Pancreas (tissue), 10 donors: Measurements from ENCODE around the gene ZFP36L2. TPM values are rescaled to one million over a fixed set of nuclear protein-coding genes. Genes with fewer than 3 reads are reported as not detected.

Source experiments
- ATAC-seq, 4 donors: fragments of 200-7000 bp; cut with Tn5 transposase; one replicate each; pipeline versions ENCODE4 v1.8.0 to v1.9.1; 2020; ENCODE audit warnings: mild to moderate bottlenecking in 4 of 4, moderate library complexity in 4 of 4
- DNase-seq, 6 donors: peaks; one replicate each; pipeline ENCODE4 v3.0.0-alpha.2; 2020
- FAIRE-seq: peaks from 2 replicates; lab custom pipeline; 2012; peaks lifted over from hg19 to GRCh38; lab: Jason Lieb, UNC
- H3K27ac ChIP-seq, 4 donors: fragments of 200-600 bp; sonication (generic); 1 replicate in 3 of 4; 2 replicates in 1 of 4; pipeline versions ENCODE4 v1.5.0 to v1.8.0; 2020
- H3K27me3 ChIP-seq, 4 donors: fragments of 200-600 bp; one replicate each; pipeline ENCODE4 v1.8.0; 2021
- H3K36me3 ChIP-seq, 3 donors: fragments of 200-600 bp; sonication (generic) in 1 of 3; one replicate each; pipeline versions ENCODE4 v1.5.0 to v1.8.0; 2020 to 2021
- H3K4me1 ChIP-seq, 3 donors: fragments of 200-600 bp; one replicate each; pipeline ENCODE4 v1.8.0; 2021
- H3K4me3 ChIP-seq, 4 donors: fragments of 200-600 bp; sonication (generic) in 2 of 4; one replicate each; pipeline versions ENCODE4 v1.5.0 to v1.8.0; 2020 to 2021
- H3K9me3 ChIP-seq, 4 donors: fragments of 200-600 bp; one replicate each; pipeline ENCODE4 v1.8.0; 2021
- WGBS, 2 donors: extraction: QIAGEN DNeasy Blood & Tissue Kit; methylation state at CpG; one replicate each; pipeline ENCODE4 v1.1.7; 2013; 5-methylcytosine and 5-hydroxymethylcytosine counted together
- intact Hi-C, 3 donors: fragments of 100-400 bp; cut with DNase I; formaldehyde crosslinking; loops; one replicate each; pipeline versions ENCODE4 v1.11.1 to v1.14.2; 2022
- polyA plus RNA-seq, 2 donors: library from polyadenylated mRNA; stranded (reverse); fragments of 200-250 nt; gene quantifications; one replicate each; pipeline ENCODE4 v1.2.3, GENCODE V29; 2013
- total RNA-seq, 6 donors: library from RNA; stranded (reverse); fragmentation: NEBNext Ultra II Directional in 4 of 6; extraction: Animal tissue kit (Norgen Biotek cat#: 25700) in 4 of 6; gene quantifications; one replicate each; pipeline versions ENCODE4 v1.2.1 to v1.2.4, GENCODE V29; 2021 to 2023
- TF ChIP-seq, protein P1 (sequence below), 4 donors: fragments of 200-600 bp; sonication (generic) in 3 of 4; IDR thresholded peaks; one replicate each; pipeline versions ENCODE4 v1.5.0 to v1.8.0; 2021; ENCODE audit warnings: antibody characterized with exemption in 4 of 4
- donor health status: healthy with polysubstance abuse.
- donor health status: DM: no; HTN: no; CAD: no; lungs with moderate emphysema.
- donor health status: DM: no; HTN: no; CAD: no.
- donor health status: control.
- donor health status: control.
- donor health status: Bipolar disorder and iron deficiency.
- donor health status: DM: yes; HTN: yes; CAD: no.
- donor health status: DM: no; HTN: no; CAD: no.
- donor health status: DM: no; HTN: no; CAD: no.
- donor health status: DM: yes; HTN: yes; CAD: no.

ZFP36L2 gene
- total and polyA plus RNA-seq, 8 donors, result 36.8 to 117 (median 54.6) TPM

DNA sequence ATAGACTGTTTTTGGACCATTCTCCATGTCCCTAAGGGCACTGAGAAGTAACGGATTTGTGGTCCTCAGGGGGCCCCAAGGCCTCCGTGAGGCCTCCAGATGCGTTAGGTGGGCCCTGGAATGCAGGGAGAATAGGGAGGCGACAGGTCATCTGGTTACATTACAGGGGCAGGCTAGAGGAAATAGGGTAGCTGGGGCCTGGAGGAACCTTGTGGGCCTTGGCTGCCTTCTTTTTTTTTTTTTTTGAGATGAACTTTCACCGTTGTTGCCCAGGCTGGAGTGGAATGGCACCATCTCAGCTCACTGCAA is 28.9 kb downstream of the ZFP36L2 start:
- H3K4me1 ChIP-seq, result peaks cover 25 to 29% (median 27%) of the 10 kb centered on the region in 3 donors
- H3K27me3 ChIP-seq, result no peaks in the 10 kb centered on the region
- TF ChIP-seq, protein P1, sequence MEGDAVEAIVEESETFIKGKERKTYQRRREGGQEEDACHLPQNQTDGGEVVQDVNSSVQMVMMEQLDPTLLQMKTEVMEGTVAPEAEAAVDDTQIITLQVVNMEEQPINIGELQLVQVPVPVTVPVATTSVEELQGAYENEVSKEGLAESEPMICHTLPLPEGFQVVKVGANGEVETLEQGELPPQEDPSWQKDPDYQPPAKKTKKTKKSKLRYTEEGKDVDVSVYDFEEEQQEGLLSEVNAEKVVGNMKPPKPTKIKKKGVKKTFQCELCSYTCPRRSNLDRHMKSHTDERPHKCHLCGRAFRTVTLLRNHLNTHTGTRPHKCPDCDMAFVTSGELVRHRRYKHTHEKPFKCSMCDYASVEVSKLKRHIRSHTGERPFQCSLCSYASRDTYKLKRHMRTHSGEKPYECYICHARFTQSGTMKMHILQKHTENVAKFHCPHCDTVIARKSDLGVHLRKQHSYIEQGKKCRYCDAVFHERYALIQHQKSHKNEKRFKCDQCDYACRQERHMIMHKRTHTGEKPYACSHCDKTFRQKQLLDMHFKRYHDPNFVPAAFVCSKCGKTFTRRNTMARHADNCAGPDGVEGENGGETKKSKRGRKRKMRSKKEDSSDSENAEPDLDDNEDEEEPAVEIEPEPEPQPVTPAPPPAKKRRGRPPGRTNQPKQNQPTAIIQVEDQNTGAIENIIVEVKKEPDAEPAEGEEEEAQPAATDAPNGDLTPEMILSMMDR (IDR thresholded peaks at IDR 0.05), result no peak
- no peak overlapping the region for H3K27ac ChIP-seq
- H3K4me3 ChIP-seq, result no peak overlapping the region
- intact Hi-C loops, result no loop called here
- FAIRE-seq (no peak), ATAC-seq (no peak), DNase-seq (no peak)
- no peaks in the 10 kb centered on the region for H3K9me3 ChIP-seq
- no peaks in the 10 kb centered on the region for H3K36me3 ChIP-seq
- 94 to 96% methylated on average over 5 of the region's 5 CpGs for WGBS, 2 donors

DNA sequence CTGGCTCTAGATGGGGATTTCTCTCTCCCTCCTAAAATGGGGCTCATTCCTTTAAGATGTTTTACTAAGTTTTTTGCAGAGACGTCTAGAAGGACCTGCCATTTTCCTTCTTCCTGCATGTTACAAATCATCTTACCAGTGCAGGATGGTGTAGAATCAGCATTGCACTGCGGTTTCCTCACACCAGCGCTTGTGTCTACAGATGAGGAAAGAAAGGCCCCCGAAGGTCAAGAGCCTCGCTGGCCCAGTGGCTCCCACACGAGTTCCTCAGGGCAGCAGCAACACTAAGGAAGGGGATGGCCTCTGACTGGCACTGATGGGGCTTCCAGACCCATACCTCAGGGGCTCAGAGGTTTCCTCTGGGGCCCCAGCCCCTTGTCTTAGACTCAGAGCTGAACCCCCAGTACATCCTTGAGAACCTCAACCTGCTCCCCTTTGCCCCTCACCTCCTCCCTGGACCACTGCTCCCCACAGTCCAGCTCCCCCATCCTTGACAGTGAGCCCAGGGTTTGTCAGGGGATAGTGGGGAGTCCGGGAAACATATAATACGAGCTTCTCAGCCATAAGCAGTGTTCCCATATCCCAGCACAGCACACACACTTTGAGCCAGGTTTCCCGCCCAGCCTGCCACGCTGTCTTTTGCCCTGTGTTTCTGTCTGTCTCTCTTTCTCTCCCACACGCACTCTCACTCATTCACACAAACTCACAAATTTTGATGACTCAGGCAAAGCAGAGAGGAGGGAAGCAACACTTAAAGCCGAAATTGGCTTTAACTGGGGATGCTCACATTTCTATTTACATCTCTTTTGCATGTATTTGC is 29.4 kb downstream of the ZFP36L2 start:
- ATAC-seq, result no peak
- intact Hi-C loops, result no loop called here
- no peak overlapping the region for H3K4me3 ChIP-seq
- H3K27me3 ChIP-seq, result no peaks in the 10 kb centered on the region
- no peaks in the 10 kb centered on the region for H3K36me3 ChIP-seq
- TF ChIP-seq, protein P1 (IDR thresholded peaks at IDR 0.05), result no peak
- H3K9me3 ChIP-seq, result no peaks in the 10 kb centered on the region
- WGBS, 2 donors, result 86 to 89% methylated on average over 12 of the region's 12 CpGs
- H3K4me1 ChIP-seq, result peaks cover 27 to 32% (median 31%) of the 10 kb centered on the region in 3 donors
- no peak for FAIRE-seq
- no peak for DNase-seq
- H3K27ac ChIP-seq, result no peak overlapping the region

GRCh38 chr2:43194121-43194869 is 32.1 kb downstream of the ZFP36L2 start:
- peak; percentile 88 to 95 (median 92) for ATAC-seq
- Histone ChIP-seq H3K36me3 (no peaks in the 10 kb centered on the region), H3K9me3 (no peaks in the 10 kb centered on the region), H3K27me3 (no peaks in the 10 kb centered on the region), H3K4me3 (peak overlapping the region in 2 of 4 donors; percentile 4 to 13), H3K4me1 (peaks cover 27 to 33% (median 28%) of the 10 kb centered on the region in 3 donors), H3K27ac (peak overlapping the region; percentile 78 to 97 (median 90))
- 10 to 16% methylated on average over 13 of the region's 13 CpGs for WGBS, 2 donors
- TF ChIP-seq, protein P1 (IDR thresholded peaks at IDR 0.05), result no peak
- intact Hi-C loops, result no loop called here
- DNase-seq, result peak; percentile 71 to 88 (median 85)
- FAIRE-seq, result no peak

DNA sequence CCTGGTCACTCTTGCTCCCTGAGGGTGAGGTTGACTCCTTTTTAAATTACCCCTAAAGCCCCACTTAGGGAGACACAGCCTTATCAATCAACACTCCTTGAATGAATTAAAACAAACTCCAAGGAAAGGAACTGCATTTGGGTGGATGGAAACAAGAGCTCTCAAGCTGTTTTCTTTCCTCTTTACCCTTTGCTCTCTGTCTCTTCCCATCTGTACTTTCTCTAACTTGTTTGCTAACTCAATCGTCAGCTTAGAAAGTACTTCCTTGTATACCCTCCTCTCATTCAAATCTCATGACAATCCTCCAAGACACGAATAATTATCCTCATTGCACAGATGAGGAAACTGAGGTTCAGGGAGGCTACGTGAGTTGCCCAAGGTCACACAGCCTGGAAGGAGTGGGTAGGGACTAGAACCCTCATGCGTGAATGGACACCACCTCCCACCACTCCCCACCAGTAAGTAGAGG is 32.7 kb downstream of the ZFP36L2 start:
- Histone ChIP-seq H3K9me3 (no peaks in the 10 kb centered on the region), H3K4me1 (peaks cover 27 to 33% (median 28%) of the 10 kb centered on the region in 3 donors), H3K36me3 (no peaks in the 10 kb centered on the region), H3K4me3 (no peak overlapping the region), H3K27ac (peak overlapping the region; percentile 78 to 97 (median 90)), H3K27me3 (no peaks in the 10 kb centered on the region)
- TF ChIP-seq, protein P1 (IDR thresholded peaks at IDR 0.05), result no peak
- FAIRE-seq (no peak), DNase-seq (no peak), ATAC-seq (peak; percentile 15 to 44 (median 18))
- WGBS, 2 donors, result 10 to 13% methylated on average over 4 of the region's 4 CpGs
- intact Hi-C loops, result no loop called here
